ENCODE measurements around the gene NTNG1.
"Not testable (repeated sequence)": the region's sequence is repeated elsewhere in the genome, so short reads cannot be mapped to it uniquely, and the experiment has no call there.

The NTNG1 gene

DNA sequence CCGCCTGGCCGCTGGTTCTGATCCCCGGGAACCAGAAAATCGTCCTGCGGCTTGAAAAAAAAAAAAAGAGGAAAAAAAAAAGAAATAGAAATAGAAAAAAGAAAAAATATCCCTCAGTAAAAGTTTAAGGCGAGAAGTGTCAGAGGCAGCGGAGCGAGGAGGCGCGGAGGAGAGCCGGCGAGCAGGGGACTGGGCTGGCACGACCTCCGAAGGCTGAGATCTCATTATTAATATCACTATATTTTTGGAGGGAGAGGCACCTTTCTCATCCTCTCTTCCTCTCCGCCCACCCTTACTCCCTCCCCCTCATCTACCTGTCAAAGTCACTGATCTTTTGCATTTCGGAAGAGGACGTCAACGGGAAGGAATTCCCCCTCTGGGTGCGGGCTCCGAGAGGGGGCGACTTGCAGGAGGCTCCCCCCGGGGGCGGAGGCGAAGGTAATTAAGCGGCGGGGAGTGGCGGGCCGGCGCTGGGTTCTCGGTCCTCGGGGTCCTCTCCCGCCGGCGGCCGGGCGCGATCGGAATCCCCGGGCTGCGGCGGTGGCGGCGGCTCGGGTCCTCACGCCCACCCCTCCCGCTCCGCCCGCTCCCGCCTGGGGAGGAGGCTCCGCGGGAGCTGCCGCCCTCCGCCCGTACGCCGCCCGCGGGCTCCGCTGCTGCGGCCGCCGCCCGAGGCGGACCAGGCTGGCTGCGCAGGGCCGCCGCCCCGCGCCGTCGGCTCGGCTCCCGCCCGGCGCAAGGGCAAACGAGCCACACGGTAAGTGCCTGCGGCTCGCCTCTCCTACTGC is at the start of gene NTNG1:
NTNG1 (plus strand) TSS at position 337 of the 788 bp plus-strand sequence.
- DNase-seq, result peak; percentile 13

DNA sequence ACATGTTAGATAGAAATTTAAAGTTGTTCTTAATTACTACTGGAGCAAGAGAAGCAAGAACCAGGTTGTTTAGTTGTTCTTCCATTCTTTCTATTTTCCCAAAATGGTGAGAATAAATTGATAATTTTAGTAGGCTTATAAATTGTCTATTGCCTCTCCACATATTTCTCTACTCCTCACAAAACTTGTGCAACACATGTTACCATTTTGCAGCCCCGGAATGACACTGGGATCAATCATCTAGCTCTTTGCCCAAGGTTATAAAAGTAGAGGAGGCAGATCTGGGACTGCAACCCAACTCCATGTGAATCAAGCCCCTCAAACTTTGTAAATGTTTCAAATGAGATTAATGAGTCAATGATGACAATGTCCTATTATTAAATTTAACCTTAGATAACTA is 49.4 kb upstream of the NTNG1 start:
- no peak for DNase-seq

DNA sequence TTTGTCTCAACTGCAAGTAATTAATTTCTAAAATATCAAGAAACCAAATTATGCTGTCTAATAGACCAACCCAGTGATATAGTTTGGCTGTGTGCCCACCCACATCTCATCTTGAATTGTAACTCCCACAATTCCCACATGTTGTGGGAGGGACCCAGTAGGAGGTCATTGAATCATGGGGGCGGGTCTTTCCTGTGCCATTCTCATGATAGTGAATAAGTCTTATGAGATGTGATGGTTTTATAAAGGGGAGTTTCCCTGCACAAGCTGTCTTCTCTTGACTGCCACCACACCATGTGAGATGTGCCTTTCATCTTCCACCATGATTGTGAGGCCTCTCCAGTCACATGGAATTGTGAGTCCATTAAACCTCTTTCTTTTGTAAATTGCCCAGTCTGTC is 47.4 kb upstream of the NTNG1 start:
- not testable (repeated sequence) for DNase-seq

DNA sequence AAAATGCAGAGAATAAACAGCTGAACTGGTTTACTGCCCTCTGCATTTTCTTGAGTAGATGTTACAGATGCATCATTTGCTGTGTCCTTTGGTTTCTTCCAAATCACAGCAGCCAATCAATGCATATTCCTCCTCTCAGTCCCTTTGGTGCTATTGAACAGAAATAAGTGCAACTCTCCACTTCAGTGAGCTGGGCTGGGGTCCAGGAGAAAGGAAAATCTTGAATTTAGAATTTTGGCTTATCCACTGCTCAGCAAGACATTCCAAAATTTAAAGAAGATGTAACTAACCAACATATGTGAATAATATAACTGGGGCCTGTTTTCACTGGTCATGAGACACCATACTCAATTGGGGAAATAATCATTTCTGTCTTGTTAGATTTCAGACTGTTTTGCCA is 45.2 kb upstream of the NTNG1 start:
- DNase-seq, result no peak

DNA sequence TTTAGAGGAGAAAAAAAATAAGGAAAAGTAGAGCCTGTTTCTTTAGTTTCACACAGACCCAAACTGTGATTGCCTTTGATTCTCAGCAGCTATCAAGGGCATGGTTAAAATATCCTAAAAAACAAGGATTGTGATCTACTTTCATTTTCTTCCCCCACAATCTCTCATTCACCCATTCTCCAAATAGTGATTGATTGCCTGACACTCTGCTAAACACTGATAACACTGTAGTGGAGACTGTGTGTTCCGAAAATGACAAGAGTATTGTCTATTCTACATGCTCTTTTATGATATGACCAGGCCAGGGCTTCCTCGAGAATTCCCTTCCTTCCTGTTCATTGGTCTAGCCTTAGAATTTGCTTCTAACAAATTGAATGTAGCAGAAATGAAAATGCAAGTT is 44.1 kb upstream of the NTNG1 start:
- no peak for DNase-seq

DNA sequence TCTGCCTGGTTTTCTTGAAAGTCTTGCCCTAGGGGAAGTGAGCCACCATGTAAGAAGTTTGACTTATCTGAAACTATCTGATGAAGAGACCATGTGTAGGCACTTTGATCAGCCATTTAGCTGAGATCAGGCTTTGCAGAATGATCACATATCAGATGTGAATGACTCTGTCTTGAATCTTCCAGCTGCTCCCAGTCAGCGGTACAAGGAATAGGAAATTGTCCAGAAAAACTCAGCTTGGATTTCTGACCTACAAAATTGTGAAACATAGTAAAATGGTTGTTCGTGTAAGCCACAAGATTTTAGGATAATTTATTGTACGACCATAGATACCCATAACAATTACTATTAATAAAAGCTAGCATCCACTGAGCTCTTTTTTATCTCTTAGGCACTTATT is 41.9 kb upstream of the NTNG1 start:
- DNase-seq, result no peak

DNA sequence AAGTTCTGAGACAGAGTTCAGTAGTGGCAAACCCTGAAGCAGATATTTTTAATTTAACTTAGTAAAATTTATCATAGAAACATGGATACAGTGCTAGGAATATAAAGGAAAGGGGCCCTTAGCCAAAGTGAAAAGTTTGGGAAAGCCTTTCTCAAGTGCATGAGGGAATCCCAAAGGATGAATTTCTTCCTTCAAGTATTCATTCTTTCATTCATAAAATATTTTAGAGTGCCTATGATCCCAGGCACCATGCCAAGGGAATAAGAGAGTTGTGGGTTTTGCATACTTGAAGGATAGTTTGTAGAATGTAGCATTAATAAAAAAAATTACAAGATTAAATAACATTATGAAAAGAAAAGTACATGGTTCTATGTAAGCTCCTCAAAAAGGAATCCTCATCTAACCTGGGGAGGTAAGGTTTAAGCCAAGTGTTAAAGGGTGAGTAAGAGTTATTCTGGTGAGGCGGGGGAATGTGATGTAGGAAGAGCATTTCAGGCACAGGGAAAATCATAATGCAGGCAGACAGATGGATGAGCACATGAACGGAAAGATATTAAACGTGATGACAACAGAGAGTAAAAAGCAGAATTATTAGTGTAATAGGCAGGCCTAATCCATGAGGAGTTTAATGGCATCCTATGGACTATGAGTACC is 40.4 kb upstream of the NTNG1 start:
- DNase-seq, result no peak

DNA sequence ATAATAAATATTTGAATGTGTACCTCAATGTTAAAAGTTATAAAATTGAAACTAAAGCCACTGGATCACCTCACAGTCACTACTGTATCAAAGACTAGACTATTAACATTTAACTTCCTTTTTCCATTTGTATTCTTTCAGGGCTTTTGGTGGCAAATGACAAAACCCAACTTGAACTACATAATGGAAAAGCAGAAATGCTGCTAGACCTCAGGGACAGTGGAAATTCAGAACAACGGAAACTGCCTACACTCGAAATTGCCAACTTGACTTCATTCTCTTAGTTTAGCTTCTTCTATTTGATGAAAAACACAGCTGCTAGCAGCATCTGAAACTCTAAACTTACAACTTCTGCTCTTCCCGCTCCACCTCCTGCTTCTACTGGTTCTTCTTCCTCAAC is 34.9 kb upstream of the NTNG1 start:
- no peak for DNase-seq

DNA sequence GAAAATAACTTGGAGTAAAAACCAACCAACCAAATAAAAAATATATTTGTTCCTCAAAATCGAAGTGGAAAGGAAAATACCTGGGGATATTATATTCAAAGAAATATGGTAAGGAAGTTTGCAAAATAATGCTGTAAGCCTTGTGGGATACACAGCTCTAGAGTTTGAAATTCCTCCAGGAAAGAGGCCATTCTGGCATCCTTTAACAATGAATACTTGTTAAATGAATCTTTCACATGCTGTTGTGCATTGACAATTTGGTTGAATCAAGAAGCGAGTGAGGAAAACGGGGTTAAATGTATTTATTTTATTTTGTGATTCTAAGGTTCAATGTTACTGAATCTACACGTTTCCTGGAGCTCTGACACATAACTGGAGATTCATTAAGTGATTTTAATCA is 30.5 kb upstream of the NTNG1 start:
- no peak for DNase-seq

DNA sequence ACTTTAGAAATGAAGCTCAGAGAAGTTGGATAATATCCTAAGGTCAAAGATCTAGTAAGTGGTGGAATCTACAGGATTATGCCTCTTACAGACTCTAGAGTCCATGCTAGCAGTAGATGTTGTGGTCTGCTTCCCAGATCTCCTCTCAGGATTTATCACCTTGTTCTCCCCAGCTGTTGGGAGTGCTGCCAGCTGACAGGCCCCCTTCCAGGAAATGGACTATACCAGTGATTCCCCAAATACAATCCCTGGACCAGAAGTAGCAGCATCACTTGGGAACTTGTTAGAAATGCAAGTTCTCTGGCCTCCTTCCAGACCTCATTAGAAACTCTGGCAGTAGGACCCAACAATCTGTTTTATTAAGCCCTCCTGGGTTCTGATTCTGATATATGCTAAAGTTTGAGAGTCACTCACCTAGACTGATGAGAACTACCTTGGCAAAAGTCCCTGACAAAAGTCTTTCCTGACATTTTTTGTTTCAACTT is 24.5 kb upstream of the NTNG1 start:
- no peak for DNase-seq

DNA sequence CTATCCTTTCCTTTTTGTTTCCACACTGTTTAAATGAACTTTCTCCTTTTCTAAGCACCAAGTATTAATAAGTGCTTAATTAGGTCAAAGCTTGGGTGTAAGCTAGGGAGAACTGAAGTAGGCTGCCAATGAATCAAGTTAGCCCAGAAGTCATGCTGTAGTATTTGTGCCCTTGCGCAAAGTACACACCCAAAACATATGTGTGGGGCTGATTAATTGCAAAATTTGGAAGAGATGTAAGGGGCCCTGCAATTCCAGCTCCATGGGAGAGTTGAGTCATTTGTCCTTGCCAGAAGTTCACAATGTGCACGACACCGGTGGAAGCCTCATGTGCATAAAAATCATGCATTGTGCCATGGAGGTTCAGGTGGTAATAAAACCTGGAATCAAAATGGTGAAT is 18.6 kb upstream of the NTNG1 start:
- no peak for DNase-seq

DNA sequence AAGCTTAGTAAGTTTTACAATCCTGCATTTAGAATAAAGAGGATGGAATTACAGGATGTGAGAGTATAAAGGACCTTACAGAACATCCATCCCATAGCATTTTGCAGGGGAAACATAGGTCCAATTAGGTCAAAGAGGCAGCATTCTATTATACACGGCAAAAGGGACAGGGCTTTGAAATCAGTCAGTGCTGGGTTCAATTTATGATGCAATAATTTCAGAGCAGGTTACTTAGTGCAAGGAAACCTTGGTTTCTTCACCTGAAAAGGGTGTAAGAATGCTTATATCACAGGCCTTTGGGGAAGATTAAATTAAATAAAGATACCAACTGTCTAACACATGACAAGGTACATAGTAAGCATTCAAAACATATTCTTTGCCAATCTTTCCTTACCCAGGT is 17.1 kb upstream of the NTNG1 start:
- no peak for DNase-seq

DNA sequence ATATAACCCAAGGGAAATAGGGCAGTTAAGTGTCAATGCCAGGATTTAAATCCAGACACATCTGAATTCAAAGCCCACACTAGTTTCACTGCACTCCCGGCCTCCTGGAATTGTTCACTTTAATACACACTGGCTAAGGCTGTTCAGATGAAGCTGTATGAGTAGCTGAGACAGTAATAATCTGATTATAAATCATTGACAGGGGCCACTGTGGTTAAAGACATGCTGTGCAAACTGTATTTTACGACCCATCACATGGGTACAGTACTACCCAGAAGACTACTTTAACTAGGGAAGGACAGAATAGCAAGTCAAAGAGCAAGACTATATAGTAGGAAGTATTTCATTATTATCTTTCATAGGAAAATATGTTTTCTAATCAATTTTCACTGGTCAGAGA is 16.1 kb upstream of the NTNG1 start:
- DNase-seq, result no peak

DNA sequence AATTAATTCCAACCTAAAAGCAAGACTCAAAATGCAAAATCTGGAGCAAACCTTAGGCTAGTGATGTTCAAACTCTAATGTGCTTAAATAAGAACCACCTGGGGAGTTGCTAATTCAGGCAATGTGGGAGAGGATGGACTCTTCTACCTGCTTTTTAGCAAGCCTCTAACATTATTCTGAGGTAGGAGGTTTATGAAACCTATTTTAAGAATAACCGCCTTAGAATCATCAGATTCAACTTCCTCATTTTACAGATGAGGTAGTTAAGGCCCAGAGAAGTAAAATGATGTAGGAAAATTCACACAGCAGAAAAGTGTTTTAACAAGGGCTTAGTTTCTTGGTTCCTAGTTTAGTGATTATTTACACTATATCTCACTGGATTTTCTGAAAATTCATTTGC is 8.6 kb upstream of the NTNG1 start:
- DNase-seq, result no peak

DNA sequence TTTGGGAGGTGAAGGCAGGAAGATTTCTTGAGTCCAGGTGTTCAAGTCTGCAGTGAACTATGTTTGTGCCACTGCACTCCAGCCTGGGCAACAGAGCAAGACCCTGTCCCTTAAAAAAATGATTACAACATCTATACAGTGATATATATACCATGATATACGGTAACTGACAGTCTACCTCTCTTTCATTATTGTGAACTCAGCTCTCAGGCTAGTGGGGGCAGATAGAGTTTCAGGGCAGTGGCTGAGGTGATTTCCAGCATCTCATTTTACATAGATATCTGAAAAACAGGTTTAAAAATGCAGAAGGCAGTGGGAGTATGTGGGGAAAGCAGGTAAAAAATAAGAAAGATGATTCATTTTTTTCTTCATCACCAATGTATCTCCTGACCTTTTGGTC is 8.1 kb upstream of the NTNG1 start:
- no peak for DNase-seq

DNA sequence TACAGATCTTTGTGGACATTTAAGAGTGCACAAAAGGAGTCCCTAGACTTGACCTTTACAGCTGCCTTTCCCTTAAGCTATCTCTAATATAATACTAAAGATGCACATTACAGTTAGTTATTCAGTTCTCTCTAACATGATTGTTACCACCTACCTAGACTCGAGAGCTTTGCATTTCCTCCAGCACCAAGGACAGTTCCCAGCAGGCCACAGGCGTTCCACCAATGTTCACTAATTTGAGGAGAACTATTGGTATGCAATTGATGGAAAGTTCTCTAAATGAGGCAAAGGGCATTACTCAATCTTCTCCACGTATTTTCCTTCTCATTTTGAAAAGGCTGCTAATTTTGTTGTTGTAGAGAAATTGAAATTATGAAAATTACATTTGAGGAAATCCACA is 5.4 kb upstream of the NTNG1 start:
- no peak for DNase-seq

DNA sequence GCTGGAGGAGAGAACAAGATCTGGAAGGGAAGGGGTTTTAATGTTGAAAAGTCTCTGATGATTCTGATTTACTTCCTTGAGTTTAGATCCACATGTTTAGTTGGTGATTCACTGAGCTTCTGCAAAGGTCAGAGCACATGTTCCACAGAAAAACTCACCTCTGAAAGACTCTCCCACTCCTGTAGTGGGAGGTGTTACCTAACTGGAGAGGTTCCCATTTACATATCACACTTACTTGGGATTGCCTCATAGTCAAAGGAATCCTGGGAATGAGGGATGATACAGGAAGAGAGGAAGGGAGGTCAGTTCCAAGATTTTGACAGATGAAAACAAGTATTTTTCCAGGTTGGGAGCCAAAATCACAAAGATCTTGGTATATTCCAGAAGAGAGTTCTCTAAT is 2.7 kb upstream of the NTNG1 start:
- no peak for DNase-seq

DNA sequence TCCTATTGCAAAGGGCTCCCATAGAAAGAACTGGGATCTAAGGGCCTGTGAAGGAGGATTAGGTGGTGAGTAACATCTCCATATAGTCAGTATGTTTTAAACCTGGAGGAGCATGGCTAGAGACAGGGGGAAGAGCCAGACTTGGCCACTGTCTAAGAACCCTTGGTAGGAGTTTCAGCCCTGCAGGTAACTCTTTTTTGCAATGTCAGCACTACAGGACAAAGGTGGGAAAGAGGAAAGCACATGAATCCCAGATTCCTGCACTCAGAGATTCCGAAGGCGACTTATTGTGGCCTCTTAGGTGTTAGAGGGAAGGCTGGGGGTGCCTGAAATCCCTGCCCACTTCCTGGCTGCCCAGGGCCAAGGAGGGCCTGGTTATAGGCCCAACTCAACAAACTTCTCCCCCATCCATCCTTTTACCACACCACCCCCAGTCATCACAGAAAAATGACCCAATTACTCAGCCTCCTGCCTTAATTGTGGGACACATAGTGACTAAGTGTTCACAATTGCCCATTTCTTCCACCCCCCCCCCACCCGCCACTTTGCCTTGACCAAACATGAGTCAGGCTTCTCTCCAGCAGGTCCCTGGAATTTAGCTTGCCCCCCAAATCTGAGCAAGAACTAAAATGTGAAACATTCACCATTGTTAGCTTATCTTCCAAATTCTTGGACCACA is 1.9 kb upstream of the NTNG1 start:
- DNase-seq, result no peak

DNA sequence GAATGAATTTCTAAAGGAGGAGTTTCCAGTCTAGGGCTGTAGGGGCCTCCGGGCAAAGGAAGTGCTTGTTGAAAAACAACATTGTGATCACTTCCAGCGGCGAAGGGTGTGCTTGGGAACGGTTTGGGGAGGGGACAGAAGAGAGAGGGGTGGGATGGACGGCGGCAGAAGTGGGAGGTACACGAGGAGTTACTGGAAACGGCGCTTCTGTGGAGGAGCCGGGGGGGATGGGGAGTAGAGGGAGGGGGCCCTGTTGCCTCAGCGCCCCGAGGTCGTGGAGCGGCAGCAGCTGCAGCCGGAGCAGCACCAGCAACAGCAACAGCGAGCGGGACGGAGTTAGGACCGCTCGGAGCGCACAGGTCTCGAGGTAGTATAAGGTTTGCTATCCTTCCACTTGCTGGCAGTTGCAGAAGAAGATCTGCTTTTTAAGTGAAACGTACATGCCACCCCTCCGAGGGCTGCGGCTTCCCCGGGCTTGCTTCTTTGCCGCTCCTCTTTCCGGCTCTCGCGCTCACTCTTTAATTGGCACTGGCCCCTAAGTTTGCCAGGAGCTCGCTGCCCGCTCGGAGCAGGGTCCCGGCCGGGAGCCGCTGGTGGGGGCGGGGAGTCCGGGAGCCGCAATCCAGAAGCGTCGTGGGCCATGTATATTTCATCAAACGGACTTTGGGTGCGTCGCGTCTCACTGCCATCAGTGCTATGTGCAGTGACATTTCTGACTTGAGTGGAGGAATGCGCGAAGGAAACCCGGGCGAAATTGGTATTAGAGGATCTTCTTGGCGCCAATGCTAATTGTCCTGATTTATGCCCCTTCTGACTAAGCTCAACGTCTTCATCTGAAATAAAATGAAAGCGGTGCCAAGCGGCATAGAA is 771 bp upstream of the NTNG1 start:
- peak; percentile 14 for DNase-seq

DNA sequence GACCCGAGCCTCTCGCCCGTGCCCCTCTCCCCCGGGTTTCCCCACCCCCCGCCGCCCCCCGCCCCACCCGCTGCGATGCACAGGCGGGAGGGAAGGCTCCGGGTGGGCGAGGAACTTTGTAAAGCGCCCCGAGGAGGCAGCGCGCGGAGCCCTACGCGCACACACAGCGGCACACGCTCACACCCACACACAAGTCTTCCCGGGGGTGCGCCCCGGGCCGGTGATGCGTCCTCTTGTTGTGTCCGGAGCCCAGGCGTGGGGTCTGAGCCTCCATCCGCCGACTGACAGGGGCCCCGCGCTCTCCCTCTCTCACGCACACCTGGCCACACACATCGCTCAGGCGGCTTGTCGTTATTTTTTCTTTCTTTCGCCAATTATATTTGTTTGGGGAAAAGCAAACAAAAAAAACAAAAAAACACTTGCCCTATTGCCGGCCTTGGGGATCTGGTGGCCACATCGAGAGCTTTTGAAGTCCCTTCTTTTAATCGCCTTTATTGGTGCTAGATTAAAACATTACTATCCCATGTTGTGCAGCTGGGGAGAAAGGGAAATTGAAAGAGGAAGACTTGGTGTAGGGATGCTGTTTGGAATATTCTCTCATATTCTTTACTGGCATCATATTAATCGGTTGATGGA is 770 bp downstream of the NTNG1 start:
- DNase-seq, result peak; percentile 22

DNA sequence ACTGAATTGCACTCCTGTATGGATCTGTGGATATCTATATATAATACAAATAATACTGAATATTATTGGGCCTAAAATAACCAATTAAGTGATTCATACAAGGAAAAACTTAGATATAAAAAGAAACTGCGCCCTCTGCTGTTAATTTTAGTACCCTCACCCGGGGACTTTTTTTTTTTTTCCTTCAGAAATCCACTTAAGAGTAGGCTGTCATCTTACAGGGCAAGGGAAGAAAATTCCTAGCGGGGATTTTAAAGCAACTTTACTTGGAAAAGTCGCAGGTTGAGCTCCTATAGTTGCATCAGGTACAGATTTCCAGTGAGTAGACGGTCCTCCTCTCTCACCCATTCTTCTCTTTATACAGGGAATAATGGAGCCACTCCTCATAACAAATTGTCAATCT is 1.3 kb downstream of the NTNG1 start:
- no peak for DNase-seq

DNA sequence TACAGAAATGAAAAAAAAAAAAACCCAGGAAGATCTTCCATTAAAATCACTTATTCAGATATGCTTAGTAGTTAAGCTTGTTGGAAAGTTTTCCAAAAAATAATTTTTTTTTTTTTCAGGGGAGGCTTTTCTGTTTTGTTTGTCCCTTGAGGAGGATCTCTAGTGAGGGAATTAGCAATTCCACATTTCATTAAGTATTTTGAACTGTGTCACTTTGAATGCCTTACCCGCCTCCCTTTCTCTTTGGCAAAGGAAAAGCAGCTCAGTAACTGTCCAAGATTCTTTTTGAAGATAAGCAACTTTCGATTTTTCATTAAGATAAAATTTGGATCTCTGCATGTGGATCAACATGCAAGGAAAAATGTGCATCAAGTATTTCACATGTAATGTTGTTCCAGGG is 1.8 kb downstream of the NTNG1 start:
- DNase-seq, result no peak

DNA sequence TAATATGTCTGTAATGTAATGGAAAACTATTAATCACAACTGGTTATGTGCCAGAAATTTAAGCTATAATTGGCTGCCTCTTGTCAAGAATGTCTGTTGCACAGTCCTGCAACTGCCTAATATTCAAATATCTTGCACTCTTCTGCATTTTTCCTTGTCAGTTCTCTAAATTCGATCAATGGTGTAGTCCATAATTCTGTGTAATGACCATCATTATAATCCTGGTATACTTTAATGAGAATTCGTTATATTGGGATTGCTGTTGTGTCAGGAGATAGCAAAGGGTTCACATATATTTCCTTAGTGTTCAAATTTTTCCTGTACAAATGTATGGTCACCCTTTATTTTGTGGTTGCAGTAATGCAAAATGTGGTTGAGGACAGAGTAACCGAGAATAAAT is 4.8 kb downstream of the NTNG1 start:
- DNase-seq, result no peak

Data from activated naive CD4-positive, alpha-beta T cell treated with anti-CD3 and anti-CD28 coated beads, Interleukin-2, amount 50 U/mL, for 16 hours (primary cell).